Nephron progenitor cell (in vitro differentiated cells): Measurements from ENCODE around the gene AFF2.
A peak's percentile ranks its signal among the peaks of the same experiment; 100 is the strongest.

Experiments
- DNase-seq: peaks from one replicate; pipeline ENCODE4 v3.0.0; 2021
- H3K27ac Mint-ChIP-seq: 2 replicates; pipeline ENCODE4 v1.8.0; 2021; ENCODE audit warnings: mild to moderate bottlenecking, moderate library complexity, mixed read lengths
- H3K27me3 Mint-ChIP-seq: 2 replicates; pipeline ENCODE4 v1.8.0; 2021; ENCODE audit warnings: mild to moderate bottlenecking, low read depth, mixed read lengths; ENCODE audit not compliant: poor library complexity
- H3K36me3 Mint-ChIP-seq: 2 replicates; pipeline ENCODE4 v1.8.0; 2021; ENCODE audit warnings: low read depth, mixed read lengths
- H3K4me1 Mint-ChIP-seq: 2 replicates; pipeline ENCODE4 v1.8.0; 2021; ENCODE audit warnings: mixed read lengths
- H3K4me3 Mint-ChIP-seq: 2 replicates; pipeline ENCODE4 v1.8.0; 2021; ENCODE audit warnings: mild to moderate bottlenecking, moderate library complexity, mixed read lengths
- H3K9me3 Mint-ChIP-seq: 2 replicates; pipeline ENCODE4 v1.8.0; 2021; ENCODE audit warnings: mild to moderate bottlenecking, moderate library complexity, mixed read lengths
- CTCF ChIP-seq: fragments of 200-600 bp; sonication (generic); IDR thresholded peaks from 2 replicates; pipeline ENCODE4 v1.5.0; 2021; ENCODE audit warnings: antibody characterized with exemption

Gene AFF2

GRCh38 chrX:148523303-148524080 is 23.1 kb downstream of the AFF2 start:
- Mint-ChIP-seq H3K36me3 (no peaks in the 10 kb centered on the region), H3K9me3 (peaks cover 11% of the 10 kb centered on the region), H3K27ac (no peak overlapping the region), H3K4me3 (no peak overlapping the region), H3K27me3 (no peaks in the 10 kb centered on the region), H3K4me1 (peaks cover 44% of the 10 kb centered on the region)
- no peak for DNase-seq
- no peak for TF ChIP-seq CTCF

GRCh38 chrX:148530464-148531077 is 30.2 kb downstream of the AFF2 start:
- no peaks in the 10 kb centered on the region for H3K36me3 Mint-ChIP-seq
- peaks cover 4% of the 10 kb centered on the region for H3K9me3 Mint-ChIP-seq
- H3K27me3 Mint-ChIP-seq, result peaks cover 2% of the 10 kb centered on the region
- H3K27ac Mint-ChIP-seq, result no peak overlapping the region
- no peak for DNase-seq
- H3K4me1 Mint-ChIP-seq, result no peaks in the 10 kb centered on the region
- H3K4me3 Mint-ChIP-seq, result no peak overlapping the region
- TF ChIP-seq CTCF, result peak; percentile 59

GRCh38 chrX:148534291-148534690 is 33.9 kb downstream of the AFF2 start:
- H3K9me3 Mint-ChIP-seq, result no peaks in the 10 kb centered on the region
- H3K36me3 Mint-ChIP-seq, result no peaks in the 10 kb centered on the region
- H3K27ac Mint-ChIP-seq, result no peak overlapping the region

GRCh38 chrX:148535639-148536038 is 35.2 kb downstream of the AFF2 start:
- DNase-seq, result no peak
- Mint-ChIP-seq H3K4me3 (no peak overlapping the region), H3K27me3 (peaks cover 2% of the 10 kb centered on the region), H3K27ac (no peak overlapping the region), H3K36me3 (no peaks in the 10 kb centered on the region), H3K9me3 (no peaks in the 10 kb centered on the region), H3K4me1 (peaks cover 10% of the 10 kb centered on the region)
- TF ChIP-seq CTCF, result no peak

More at GRCh38 chrX:148534291-148534690, 33.9 kb downstream of the AFF2 start:
- Mint-ChIP-seq H3K4me1 (peaks cover 10% of the 10 kb centered on the region), H3K27me3 (peaks cover 2% of the 10 kb centered on the region), H3K4me3 (no peak overlapping the region)
- no peak for DNase-seq
- TF ChIP-seq CTCF, result no peak

- DNase-seq, result no peak
- no peak for TF ChIP-seq CTCF
- Mint-ChIP-seq H3K27ac (no peak overlapping the region), H3K27me3 (peaks cover 2% of the 10 kb centered on the region), H3K4me1 (peaks cover 15% of the 10 kb centered on the region), H3K36me3 (no peaks in the 10 kb centered on the region), H3K9me3 (no peaks in the 10 kb centered on the region), H3K4me3 (no peak overlapping the region)
Measured at GRCh38 chrX:148536961-148537360, 36.5 kb downstream of the AFF2 start.
